ENCODE measurements around the gene ERBB2. TPM values are rescaled to one million over a fixed set of nuclear protein-coding genes. Genes with fewer than 3 reads are reported as not detected.

ERBB2 gene
- total and polyA plus RNA-seq, 2 of the 13 experiments (the other 11 are each of a cell fraction or from before 2014, with no cell fraction given): 57.7 to 64.1 TPM

GRCh38 chr17:39738983-39739884 lies 39.4 kb downstream of the ERBB2 start (continued):
- no peak for TF ChIP-seq GPBP1L1 (CRISPR knock-in tag; IDR thresholded peaks at IDR 0.05)
- TF ChIP-seq KDM3A (CRISPR knock-in tag; IDR thresholded peaks at IDR 0.05; ENCODE audit: low read depth): peak; percentile 88
- TF ChIP-seq ZFYVE20 (CRISPR knock-in tag; IDR thresholded peaks at IDR 0.05; ENCODE audit: borderline replicate concordance, low read depth): no peak
- TF ChIP-seq ADNP (CRISPR knock-in tag; IDR thresholded peaks at IDR 0.05): no peak
- no peak for TF ChIP-seq CHD4 (IDR thresholded peaks at IDR 0.05; ENCODE audit: borderline replicate concordance, low read length)
- no peak for TF ChIP-seq MZF1 (CRISPR knock-in tag; IDR thresholded peaks at IDR 0.05; ENCODE audit: borderline replicate concordance)
- TF ChIP-seq ZNF552 (CRISPR knock-in tag; IDR thresholded peaks at IDR 0.05; ENCODE audit: borderline replicate concordance): peak; percentile 84; the same call in 1 of the 2 replicates
- peak; percentile 60 for TF ChIP-seq CREM (IDR thresholded peaks at IDR 0.05)
- TF ChIP-seq CREM (CRISPR knock-in tag; IDR thresholded peaks at IDR 0.05): no peak
- TF ChIP-seq ZNF772 (CRISPR knock-in tag; IDR thresholded peaks at IDR 0.05): peak; percentile 89
- TF ChIP-seq RFXANK (CRISPR knock-in tag; IDR thresholded peaks at IDR 0.05): no peak; the same call in 1 of the 2 replicates
- no peak for TF ChIP-seq POGK (CRISPR knock-in tag; conservative IDR thresholded peaks at IDR 0.05)
- peak; percentile 88 for TF ChIP-seq ZFP1 (CRISPR knock-in tag; IDR thresholded peaks at IDR 0.05)
- TF ChIP-seq HHEX (CRISPR knock-in tag; IDR thresholded peaks at IDR 0.05): 0 out of 2 replicates have a peak, but pooled peaks have one; percentile 20
- peak; percentile 80 for TF ChIP-seq THRA (CRISPR knock-in tag; IDR thresholded peaks at IDR 0.05; ENCODE audit: borderline replicate concordance)
- peak; percentile 48; the same call in 1 of the 2 replicates for TF ChIP-seq ZIK1 (CRISPR knock-in tag; IDR thresholded peaks at IDR 0.05; ENCODE audit: borderline replicate concordance, low read depth)
- TF ChIP-seq KDM6A (CRISPR knock-in tag; IDR thresholded peaks at IDR 0.05; ENCODE audit: low read depth): peak; percentile 33; the same call in 1 of the 2 replicates
- TF ChIP-seq ZNF513 (CRISPR knock-in tag; conservative IDR thresholded peaks at IDR 0.05): 0 out of 2 replicates have a peak, but pooled peaks have one; percentile 16
- 0 out of 2 replicates have a peak, but pooled peaks have one; percentile 26 for TF ChIP-seq RELA (CRISPR knock-in tag; IDR thresholded peaks at IDR 0.05)
- no peak for TF ChIP-seq MTF1 (CRISPR knock-in tag; IDR thresholded peaks at IDR 0.05)
- no peak for TF ChIP-seq ZNF747 (CRISPR knock-in tag; IDR thresholded peaks at IDR 0.05; ENCODE audit: borderline replicate concordance)
- 0 out of 2 replicates have a peak, but pooled peaks have one; percentile 2 for TF ChIP-seq THAP8 (CRISPR knock-in tag; IDR thresholded peaks at IDR 0.05; ENCODE audit: borderline replicate concordance)
- peak; percentile 23; the same call in 1 of the 2 replicates for TF ChIP-seq STAG1 (CRISPR knock-in tag; IDR thresholded peaks at IDR 0.05)
- TF ChIP-seq YEATS4 (CRISPR knock-in tag; IDR thresholded peaks at IDR 0.05; ENCODE audit: borderline replicate concordance): no peak; the same call in 1 of the 2 replicates
